ENCODE results near the gene MED27. TPM values are rescaled to one million over a fixed set of nuclear protein-coding genes. Genes with fewer than 3 reads are reported as not detected.

MED27 gene
- total and polyA plus RNA-seq, 9 of the 15 experiments (the other 6 are each of a cell fraction or from before 2014, with no cell fraction given) = 24.4 to 91.0 (median 36.1) TPM

DNA sequence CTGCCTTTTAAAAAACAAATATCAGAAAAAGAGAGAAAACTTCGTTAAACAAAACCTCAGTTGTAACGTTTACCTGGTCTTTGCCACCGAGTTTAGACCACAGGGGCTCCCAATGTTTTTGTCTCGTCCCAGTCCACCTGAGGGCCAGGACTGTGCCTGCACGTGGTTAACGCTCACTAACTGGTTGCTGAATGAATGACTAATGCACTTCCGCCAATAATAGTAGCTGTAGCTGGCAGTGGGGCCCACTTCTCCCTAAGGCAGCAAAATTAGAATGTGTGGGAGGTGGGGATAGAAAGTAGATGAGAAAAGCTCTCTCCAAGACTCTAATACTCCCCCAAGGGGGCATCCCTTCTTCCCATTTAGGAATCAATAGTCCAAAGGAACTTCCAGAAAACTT is 29.1 kb upstream of the MED27 start:
- H3K36me3 ChIP-seq (ENCODE audit: control insufficient read depth, insufficient read depth, low read length) = no peaks in the 10 kb centered on the region
- TF ChIP-seq ZNF436 (CRISPR knock-in tag; IDR thresholded peaks at IDR 0.05) (no peak), ZNF408 (CRISPR knock-in tag; IDR thresholded peaks at IDR 0.05; ENCODE audit: low read depth) (no peak)
- TF ChIP-seq, protein P1, sequence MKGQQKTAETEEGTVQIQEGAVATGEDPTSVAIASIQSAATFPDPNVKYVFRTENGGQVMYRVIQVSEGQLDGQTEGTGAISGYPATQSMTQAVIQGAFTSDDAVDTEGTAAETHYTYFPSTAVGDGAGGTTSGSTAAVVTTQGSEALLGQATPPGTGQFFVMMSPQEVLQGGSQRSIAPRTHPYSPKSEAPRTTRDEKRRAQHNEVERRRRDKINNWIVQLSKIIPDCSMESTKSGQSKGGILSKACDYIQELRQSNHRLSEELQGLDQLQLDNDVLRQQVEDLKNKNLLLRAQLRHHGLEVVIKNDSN (CRISPR knock-in tag; IDR thresholded peaks at IDR 0.05) = no peak
- TF ChIP-seq, protein P2, sequence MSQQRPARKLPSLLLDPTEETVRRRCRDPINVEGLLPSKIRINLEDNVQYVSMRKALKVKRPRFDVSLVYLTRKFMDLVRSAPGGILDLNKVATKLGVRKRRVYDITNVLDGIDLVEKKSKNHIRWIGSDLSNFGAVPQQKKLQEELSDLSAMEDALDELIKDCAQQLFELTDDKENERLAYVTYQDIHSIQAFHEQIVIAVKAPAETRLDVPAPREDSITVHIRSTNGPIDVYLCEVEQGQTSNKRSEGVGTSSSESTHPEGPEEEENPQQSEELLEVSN (IDR thresholded peaks at IDR 0.05; ENCODE audit: borderline replicate concordance in 1 of 2, extremely low read depth in 1 of 2, insufficient read depth in 1 of 2, insufficient read length in 1 of 2, low read depth in 1 of 2, low read length in 1 of 2, poor library complexity in 1 of 2, severe bottlenecking in 1 of 2) = peak in 1 of 2 experiments; percentile 39
- TF ChIP-seq, protein P3, sequence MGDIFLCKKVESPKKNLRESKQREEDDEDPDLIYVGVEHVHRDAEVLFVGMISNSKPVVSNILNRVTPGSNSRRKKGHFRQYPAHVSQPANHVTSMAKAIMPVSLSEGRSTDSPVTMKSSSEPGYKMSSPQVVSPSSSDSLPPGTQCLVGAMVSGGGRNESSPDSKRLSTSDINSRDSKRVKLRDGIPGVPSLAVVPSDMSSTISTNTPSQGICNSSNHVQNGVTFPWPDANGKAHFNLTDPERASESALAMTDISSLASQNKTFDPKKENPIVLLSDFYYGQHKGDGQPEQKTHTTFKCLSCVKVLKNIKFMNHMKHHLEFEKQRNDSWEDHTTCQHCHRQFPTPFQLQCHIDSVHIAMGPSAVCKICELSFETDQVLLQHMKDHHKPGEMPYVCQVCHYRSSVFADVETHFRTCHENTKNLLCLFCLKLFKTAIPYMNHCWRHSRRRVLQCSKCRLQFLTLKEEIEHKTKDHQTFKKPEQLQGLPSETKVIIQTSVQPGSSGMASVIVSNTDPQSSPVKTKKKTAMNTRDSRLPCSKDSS (IDR thresholded peaks at IDR 0.05; ENCODE audit: low read depth, partially characterized antibody) = no peak
- no peak overlapping the region for H3K4me2 ChIP-seq (ENCODE audit: insufficient read depth, low read length)
- H3K27me3 ChIP-seq (ENCODE audit: control insufficient read depth in 2 of 2, insufficient read depth in 2 of 2, low read length in 2 of 2) = peaks cover 21 to 44% of the 10 kb centered on the region in 2 experiments
- 0% methylated on average over 7 of the region's 7 CpGs for WGBS (ENCODE audit: insufficient coverage, low coverage, missing lambda C conversion rate)
- no peak overlapping the region for H3K27ac ChIP-seq (ENCODE audit: extremely low read depth, low read depth, low read length)
- H4K20me1 ChIP-seq (replicated peaks; ENCODE audit: control insufficient read depth, insufficient read depth, low read length) = no peaks in the 10 kb centered on the region
- intact Hi-C loops (cut with micrococcal nuclease) (no loop called here), in situ Hi-C loops (cut with MboI) (no loop called here)
- no peak overlapping the region for H2AFZ ChIP-seq (ENCODE audit: low read depth, low read length)
- no peaks in the 10 kb centered on the region for H3K9me3 ChIP-seq (replicated peaks; ENCODE audit: control insufficient read depth, insufficient read depth, low read depth, low read length)
- FAIRE-seq = no peak
- no peaks in the 10 kb centered on the region for H3K9me1 ChIP-seq (ENCODE audit: control insufficient read depth, insufficient read depth, low read length)
- ChIA-PET CTCF (ENCODE audit: low intra/inter-chr PET ratio) (no interaction called here), POLR2A (interaction anchor here (0.6 kb wide), 1 partner anchor 11 kb away, joined by 3 read pairs; no protein-coding TSS in a partner anchor)
- no TSS peak for BruUV-seq (replicated peaks)
- no peak for ATAC-seq
- H3K79me2 ChIP-seq (ENCODE audit: control insufficient read depth, insufficient read depth, low read length) = no peaks in the 10 kb centered on the region
- H3K4me3 ChIP-seq = no peak overlapping the region
- H3K9ac ChIP-seq (ENCODE audit: insufficient read depth in 1 of 2, low read depth in 2 of 2, low read length in 2 of 2) = no peak overlapping the region
- no peaks in the 10 kb centered on the region for H3K4me1 ChIP-seq (replicated peaks in 1 of 2; ENCODE audit: control insufficient read depth in 2 of 2, insufficient read depth in 2 of 2, low read length in 2 of 2)
- DNase-seq (ENCODE audit: extremely low read depth in 1 of 4, low spot score in 3 of 4) = no peak

Data from K562 (cell line).